Right lobe of liver (tissue), 6 donors: ENCODE data around the gene KDM1A. TPM values are rescaled to one million over a fixed set of nuclear protein-coding genes. Genes with fewer than 3 reads are reported as not detected.

Experiments used
- ATAC-seq, 4 donors: fragments of 200-7000 bp; cut with Tn5 transposase; one replicate each; pipeline ENCODE4 v1.9.1; 2020; ENCODE audit warnings: mild to moderate bottlenecking in 4 of 4, moderate library complexity in 4 of 4
- DNase-seq, 3 donors: peaks; one replicate each; pipeline ENCODE4 v3.0.0-alpha.2; 2020
- H3K27ac ChIP-seq, 3 donors: fragments of 200-600 bp; one replicate each; pipeline ENCODE4 v1.8.0; 2022
- H3K27me3 ChIP-seq, 2 donors: fragments of 200-600 bp; one replicate each; pipeline ENCODE4 v1.8.0; 2022
- H3K36me3 ChIP-seq, 4 donors: fragments of 200-600 bp; sonication (generic) in 1 of 4; one replicate each; pipeline versions ENCODE4 v1.5.1 to v1.8.0; 2017 to 2022; ENCODE audit warnings: control low read depth in 1 of 4
- H3K4me1 ChIP-seq, 4 donors: fragments of 200-600 bp; sonication (generic) in 1 of 4; one replicate each; pipeline versions ENCODE4 v1.5.1 to v1.8.0; 2017 to 2022; ENCODE audit warnings: control low read depth in 1 of 4
- H3K4me3 ChIP-seq, 3 donors: fragments of 200-600 bp; one replicate each; pipeline ENCODE4 v1.8.0; 2022
- H3K9me3 ChIP-seq, 4 donors: fragments of 200-600 bp; sonication (generic) in 1 of 4; one replicate each; pipeline versions ENCODE4 v1.5.1 to v1.8.0; 2017 to 2022; ENCODE audit warnings: control low read depth in 1 of 4
- POLR2A ChIP-seq: fragments of 450-650 bp; IDR thresholded peaks from one replicate; pipeline ENCODE4 v1.6.1; 2017; ENCODE audit warnings: antibody characterized with exemption, mild to moderate bottlenecking
- WGBS: methylation state at CpG from one replicate; pipeline ENCODE4 v1.1.6; 2018; ENCODE audit warnings: low coverage, low lambda C conversion rate; ENCODE audit not compliant: insufficient coverage; ENCODE audit errors: missing lambda C conversion rate; 5-methylcytosine and 5-hydroxymethylcytosine counted together
- intact Hi-C, 2 donors: fragments of 100-400 bp; cut with DNase I; formaldehyde crosslinking; loops; one replicate each; pipeline versions ENCODE4 v1.11.2 to v1.14.1; 2022
- total RNA-seq, 6 experiments: library from RNA; depleted of rRNA in 2 of 6; stranded (reverse); fragments of >200 nt in 2 of 6; fragmentation: NEBNext Ultra II Directional in 3 of 6; extraction: Animal tissue kit (Norgen Biotek cat#: 25700) in 3 of 6; gene quantifications; one replicate each; pipeline versions ENCODE4 v1.1.0 to v1.2.4, GENCODE V29; 2016 to 2023
- TF ChIP-seq, protein P1 (sequence below), 4 donors: fragments of 200-600 bp in 3 of 4; fragments of 450-650 bp in 1 of 4; IDR thresholded peaks; one replicate each; pipeline versions ENCODE4 v1.5.1 to v1.8.0; 2016 to 2022; ENCODE audit warnings: antibody characterized with exemption in 4 of 4, mild to moderate bottlenecking in 2 of 4
- donor health status: DM: no; HTN: yes; CAD: no.
- donor health status: DM: no; HTN: no; CAD: no.
- donor health status: DM: no; HTN: no; CAD: no.
- donor health status: DM: no; HTN: yes; CAD: no.
- donor health status: DM: no; HTN: yes; CAD: no.

KDM1A gene
- total RNA-seq, 6 experiments from 2014 or later = 15.3 to 22.2 (median 18.6) TPM

DNA sequence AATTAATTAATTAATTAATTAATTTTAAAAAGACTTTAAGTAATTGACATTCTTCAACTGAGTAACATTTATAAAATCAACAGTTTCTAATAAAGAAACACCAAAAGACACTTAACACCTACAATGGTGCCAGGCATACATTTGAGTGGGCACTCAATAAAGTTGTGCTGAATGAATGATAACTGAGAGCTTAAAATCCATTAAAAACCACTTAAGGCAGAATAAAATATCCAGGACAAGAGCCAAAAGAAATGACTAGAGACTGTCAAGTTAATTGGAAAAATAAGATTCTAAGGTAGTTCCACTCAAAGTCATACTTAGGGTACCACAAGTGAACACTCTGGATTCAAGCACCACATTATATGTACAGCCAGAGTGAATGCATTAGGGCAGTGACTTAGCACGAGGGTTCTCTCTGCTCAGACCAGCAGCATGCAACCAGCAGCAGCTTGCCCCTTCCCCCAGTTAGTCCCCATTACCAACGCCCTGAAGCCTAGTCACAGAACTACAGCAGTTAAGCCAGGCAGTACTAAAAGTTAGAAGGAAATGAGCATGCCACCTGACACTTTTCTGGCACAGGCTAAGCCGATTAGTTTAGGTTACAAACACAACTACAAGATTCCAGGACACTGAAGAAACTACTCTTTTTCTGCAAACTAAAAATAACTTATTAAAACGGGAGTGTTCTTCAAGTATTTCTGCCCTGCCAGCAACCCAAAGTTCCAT is 102.9 kb downstream of the KDM1A start:
- H3K4me3 ChIP-seq = no peak overlapping the region
- H3K27me3 ChIP-seq = no peaks in the 10 kb centered on the region
- intact Hi-C loops = no loop called here
- TF ChIP-seq, protein P1, sequence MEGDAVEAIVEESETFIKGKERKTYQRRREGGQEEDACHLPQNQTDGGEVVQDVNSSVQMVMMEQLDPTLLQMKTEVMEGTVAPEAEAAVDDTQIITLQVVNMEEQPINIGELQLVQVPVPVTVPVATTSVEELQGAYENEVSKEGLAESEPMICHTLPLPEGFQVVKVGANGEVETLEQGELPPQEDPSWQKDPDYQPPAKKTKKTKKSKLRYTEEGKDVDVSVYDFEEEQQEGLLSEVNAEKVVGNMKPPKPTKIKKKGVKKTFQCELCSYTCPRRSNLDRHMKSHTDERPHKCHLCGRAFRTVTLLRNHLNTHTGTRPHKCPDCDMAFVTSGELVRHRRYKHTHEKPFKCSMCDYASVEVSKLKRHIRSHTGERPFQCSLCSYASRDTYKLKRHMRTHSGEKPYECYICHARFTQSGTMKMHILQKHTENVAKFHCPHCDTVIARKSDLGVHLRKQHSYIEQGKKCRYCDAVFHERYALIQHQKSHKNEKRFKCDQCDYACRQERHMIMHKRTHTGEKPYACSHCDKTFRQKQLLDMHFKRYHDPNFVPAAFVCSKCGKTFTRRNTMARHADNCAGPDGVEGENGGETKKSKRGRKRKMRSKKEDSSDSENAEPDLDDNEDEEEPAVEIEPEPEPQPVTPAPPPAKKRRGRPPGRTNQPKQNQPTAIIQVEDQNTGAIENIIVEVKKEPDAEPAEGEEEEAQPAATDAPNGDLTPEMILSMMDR (IDR thresholded peaks at IDR 0.05) = no peak
- no peak for TF ChIP-seq POLR2A
- no peaks in the 10 kb centered on the region for H3K9me3 ChIP-seq
- ATAC-seq (peak; percentile 12 to 44 (median 14)), DNase-seq (no peak)
- H3K4me1 ChIP-seq = peaks cover 0 to 13% (median 0%) of the 10 kb centered on the region in 4 donors
- H3K36me3 ChIP-seq = no peaks in the 10 kb centered on the region
- WGBS = 30% methylated on average over 2 of the region's 4 CpGs
- no peak overlapping the region for H3K27ac ChIP-seq

DNA sequence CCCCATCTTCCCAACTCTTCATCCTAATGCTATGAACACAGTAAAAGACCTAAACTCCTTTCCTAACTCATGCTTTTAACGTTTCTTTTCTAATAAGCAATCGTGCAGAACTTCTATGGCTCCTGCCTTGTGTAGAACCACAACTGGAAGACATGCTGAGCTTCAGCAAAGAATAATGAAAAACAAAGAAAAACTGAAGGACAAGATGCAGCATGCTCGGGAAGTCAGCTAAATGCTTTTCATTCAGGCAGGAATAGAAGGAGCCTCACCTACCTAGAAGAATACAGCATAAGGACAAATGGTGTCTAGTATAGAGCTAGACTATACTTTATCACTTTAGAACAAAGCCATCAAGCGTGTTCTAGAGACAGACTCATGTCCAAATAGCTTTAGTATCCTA is 103.5 kb downstream of the KDM1A start:
- H3K4me1 ChIP-seq = peaks cover 0 to 13% (median 0%) of the 10 kb centered on the region in 4 donors
- H3K9me3 ChIP-seq = no peaks in the 10 kb centered on the region
- 67% methylated on average over 4 of the region's 4 CpGs for WGBS
- no peaks in the 10 kb centered on the region for H3K36me3 ChIP-seq
- no peak overlapping the region for H3K4me3 ChIP-seq
- intact Hi-C loops = no loop called here
- DNase-seq (no peak), ATAC-seq (no peak)
- TF ChIP-seq, protein P1 (IDR thresholded peaks at IDR 0.05) = no peak
- TF ChIP-seq POLR2A = no peak
- no peak overlapping the region for H3K27ac ChIP-seq
- H3K27me3 ChIP-seq = no peaks in the 10 kb centered on the region

DNA sequence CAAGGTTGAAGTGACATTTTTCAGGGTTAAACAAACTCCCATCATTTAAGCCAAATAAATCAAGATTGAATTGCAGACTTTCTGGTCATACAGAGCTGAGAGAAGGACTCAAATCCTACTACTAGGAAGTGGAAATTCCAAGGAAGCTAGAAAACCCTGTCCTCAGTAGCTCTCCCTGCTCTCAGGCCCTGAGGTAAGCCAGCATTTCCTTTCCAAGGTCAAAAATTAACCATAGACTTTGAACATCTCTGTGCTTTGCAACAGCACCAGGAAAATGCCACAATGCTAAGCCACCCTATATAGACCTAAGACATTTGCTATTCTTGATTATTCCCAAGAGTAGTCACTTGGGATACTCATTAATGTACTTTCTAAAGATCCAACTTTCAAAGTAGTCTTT is 104.3 kb downstream of the KDM1A start:
- H3K36me3 ChIP-seq = no peaks in the 10 kb centered on the region
- DNase-seq (no peak), ATAC-seq (peak; percentile 42 to 79 (median 66))
- H3K9me3 ChIP-seq = no peaks in the 10 kb centered on the region
- intact Hi-C loops = no loop called here
- no peaks in the 10 kb centered on the region for H3K27me3 ChIP-seq
- TF ChIP-seq POLR2A = no peak
- TF ChIP-seq, protein P1 (IDR thresholded peaks at IDR 0.05) = no peak
- H3K4me1 ChIP-seq = peaks cover 0 to 13% (median 0%) of the 10 kb centered on the region in 4 donors
- H3K4me3 ChIP-seq = no peak overlapping the region
- no peak overlapping the region for H3K27ac ChIP-seq

DNA sequence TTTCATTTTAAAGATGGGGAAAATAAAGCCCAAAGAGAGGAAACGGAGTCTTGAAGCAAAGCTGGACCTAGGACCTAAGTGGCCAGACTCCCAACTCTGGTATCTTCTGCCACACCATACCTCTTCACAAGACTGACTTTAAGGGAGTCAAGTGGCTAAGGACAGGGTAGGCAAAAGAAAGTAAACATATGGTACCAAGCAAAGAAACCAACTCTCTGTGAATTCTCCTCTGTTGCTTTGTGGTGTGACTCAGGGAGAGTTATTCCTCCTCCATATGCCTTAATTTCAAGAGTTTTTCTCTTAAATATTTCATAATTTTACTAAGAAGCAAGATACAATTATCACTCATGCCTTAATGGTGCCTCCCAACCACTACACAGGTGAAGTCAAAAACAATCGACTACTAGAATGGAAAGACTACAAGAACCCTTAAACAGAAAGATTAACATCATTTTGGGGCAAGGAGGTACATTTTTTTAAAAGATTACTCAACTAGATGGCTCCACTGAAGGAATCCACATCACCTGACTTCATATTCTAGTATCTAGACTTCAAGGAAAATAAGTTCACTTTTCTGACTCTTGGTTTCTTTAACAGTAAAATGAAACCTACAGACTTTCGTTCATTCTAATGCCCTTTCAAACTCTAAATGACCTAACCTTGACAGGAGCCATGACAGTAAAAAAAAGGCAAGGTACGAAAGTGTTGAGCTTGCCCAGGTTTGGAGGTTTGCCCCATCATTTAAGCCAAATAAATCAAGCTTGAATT is 105.2 kb downstream of the KDM1A start:
- Histone ChIP-seq H3K27me3 (no peaks in the 10 kb centered on the region), H3K36me3 (no peaks in the 10 kb centered on the region), H3K4me1 (peaks cover 0 to 13% (median 0%) of the 10 kb centered on the region in 4 donors), H3K9me3 (no peaks in the 10 kb centered on the region), H3K4me3 (no peak overlapping the region), H3K27ac (no peak overlapping the region)
- TF ChIP-seq, protein P1 (IDR thresholded peaks at IDR 0.05) = no peak
- no peak for TF ChIP-seq POLR2A
- WGBS = 78% methylated on average over 4 of the region's 4 CpGs
- intact Hi-C loops = no loop called here
- ATAC-seq (no peak), DNase-seq (no peak)
